Ecto neural progenitor cell (in vitro differentiated cells): ENCODE results near the gene TIMM23.

Experiments used
- DNase-seq: peaks from one replicate; pipeline ENCODE4 v3.0.0-alpha.2; 2018; ENCODE audit warnings: low spot score

Gene TIMM23

DNA sequence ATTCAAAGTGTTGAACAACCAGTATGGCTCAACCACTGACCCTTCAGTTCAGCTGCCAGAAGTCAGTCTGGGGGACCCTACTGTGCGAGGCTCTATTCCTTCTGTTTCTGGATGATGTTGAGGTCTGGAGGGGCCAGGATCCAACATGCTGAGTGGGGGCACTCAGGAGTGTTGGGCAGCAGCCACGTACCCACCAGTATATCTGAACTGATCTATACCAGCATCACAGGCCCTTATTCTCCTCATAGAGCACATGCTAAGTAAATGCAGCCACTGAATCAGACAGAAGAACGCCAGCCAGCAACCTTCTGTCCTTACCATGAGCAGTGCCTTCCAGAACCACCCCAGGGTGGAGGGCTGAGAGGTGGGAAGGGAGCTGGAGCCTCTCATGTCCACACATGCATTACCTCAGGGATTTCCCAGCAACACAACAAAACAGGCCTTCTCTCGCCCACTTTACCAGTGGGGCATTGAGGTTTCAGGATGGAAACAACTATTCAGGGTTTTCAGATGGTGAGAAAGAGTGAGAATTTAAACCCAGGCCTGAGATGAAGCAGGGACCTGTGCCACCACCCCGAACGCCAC lies 80.6 kb downstream of the TIMM23 start:
- DNase-seq = no peak
